NK-92 (cell line): ENCODE results near the gene IRF2BP2.

Experiments used
- DNase-seq: peaks from one replicate; lab custom pipeline; 2025; ENCODE audit not compliant: unreplicated experiment; lab: John Stamatoyannopoulos, UW

The IRF2BP2 gene

DNA sequence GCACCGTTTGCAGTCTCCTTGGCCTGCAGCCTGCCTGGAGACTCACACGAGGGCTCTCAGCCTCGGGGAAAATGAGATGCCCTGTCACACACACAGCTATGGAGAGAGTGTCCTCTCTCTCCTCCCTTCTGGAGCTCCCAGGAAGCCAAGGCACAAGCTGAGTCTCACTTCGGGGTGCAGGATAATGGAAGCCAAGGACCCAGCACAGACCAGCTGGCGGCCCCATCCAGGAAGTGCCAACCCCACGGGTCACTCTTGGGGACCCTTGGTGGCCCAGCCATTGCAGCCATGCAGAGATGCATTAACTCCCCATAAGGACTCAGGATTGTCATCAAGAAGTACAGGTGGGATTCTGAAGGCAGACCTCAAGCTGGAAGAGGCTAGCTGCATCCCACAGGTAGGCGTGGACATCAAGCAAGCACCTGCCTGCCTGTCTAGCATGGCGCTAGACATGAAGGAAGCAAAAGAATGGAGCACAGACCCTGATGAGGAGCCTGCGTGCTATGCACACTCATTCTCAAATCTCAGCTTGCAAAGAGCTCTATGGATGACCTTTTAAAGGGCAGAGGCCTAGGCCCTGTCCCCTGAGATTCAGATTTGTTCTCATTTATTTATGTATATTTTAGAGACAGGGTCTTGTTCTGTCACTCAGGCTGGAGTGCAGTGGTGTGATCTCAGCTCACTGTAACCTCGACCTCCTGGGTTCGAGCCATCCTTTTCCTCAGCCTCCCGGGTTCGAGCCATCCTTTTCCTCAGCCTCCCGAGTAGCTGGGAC lies 49.9 kb downstream of the IRF2BP2 start:
- no peak for DNase-seq

DNA sequence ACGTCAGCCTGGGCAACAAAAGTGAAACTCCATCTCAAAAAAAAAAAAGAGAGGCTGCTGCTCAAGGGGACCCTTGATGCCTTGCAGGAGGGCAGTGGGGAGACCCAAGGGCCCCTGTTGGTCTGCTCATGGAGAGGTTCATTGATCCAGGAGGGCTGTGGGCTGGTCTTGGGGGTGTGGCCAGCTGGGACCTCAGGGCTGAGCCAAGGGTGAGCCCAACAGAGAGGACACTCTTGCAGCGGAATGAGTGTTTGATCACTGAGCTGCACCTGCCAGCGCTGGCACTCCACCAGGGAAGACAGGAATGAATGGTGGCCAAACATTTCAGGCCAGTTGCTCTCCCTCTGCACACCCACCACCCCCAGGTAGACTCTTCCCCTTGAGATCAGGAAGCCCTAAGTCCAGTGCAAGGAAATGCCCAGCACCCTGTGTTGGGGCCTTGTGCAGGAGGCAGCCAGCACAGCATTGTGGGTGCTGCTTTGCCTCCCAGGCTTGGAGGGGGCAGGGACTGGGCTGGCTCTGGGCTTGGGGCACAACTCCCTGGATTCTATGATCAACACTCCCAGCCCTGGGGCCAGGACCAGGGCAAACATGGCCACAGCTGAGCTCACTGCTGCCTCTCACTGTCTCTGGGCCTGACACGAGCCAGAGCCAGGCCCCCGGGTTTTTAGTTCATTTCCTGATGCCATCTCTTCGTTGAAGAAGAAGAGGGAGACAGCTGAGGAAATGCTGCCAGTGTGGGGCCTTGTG lies 50.7 kb downstream of the IRF2BP2 start:
- DNase-seq = no peak

DNA sequence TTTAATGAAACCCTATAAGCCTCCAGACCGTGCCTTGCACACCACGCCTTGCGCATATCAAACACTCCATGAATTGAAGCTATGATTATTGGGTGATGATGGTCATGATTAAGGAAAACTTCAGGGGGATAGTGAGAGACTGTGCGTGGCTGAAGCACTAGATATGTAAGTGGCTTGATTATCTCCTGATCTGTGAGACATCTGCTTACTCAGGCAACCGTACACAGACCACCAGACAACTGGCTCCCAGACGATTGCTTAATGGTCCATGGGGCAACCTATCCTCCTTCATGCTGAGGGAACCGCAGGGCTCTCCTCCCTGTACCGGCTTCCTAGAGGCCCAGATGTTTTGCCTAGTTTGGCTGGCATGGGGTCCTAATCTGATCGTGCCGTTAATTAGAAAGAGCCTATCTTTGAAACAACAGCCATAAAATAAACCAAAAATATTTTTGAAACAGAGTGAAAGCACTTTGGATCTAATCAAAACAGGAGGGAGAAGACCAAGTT lies 51.6 kb downstream of the IRF2BP2 start:
- DNase-seq = no peak

DNA sequence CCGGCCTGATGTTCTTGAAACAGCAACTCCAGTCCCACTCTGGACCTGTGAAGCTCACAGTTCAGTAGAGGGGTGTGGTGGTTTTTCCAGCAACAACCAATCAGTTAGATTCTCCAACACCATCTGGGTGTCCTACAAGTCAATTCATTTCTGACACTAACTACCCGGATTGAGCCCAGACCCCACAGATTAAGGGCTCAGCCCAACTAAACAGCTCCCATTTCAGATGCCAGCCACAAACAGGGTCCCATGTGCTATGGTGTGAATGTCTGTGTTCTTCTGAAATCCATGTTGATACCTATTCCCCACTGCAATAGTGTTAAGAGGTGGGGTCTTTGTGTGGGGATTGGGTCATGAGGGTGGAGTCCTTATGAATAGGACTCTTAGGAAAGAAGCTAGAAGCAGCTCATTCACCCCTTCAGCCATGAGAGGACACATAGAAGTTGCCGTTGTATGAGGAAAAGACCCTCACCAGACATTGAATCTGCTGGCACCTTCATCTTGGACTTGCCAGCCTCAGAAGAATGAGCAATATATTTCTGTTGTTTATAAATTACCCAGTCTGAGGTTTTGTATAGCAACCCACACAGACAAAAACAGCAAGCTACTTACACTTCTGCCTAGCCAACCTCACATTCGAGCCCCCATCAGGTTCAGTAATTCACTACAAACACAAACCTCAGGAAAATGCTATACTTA lies 53.6 kb downstream of the IRF2BP2 start:
- DNase-seq = no peak

DNA sequence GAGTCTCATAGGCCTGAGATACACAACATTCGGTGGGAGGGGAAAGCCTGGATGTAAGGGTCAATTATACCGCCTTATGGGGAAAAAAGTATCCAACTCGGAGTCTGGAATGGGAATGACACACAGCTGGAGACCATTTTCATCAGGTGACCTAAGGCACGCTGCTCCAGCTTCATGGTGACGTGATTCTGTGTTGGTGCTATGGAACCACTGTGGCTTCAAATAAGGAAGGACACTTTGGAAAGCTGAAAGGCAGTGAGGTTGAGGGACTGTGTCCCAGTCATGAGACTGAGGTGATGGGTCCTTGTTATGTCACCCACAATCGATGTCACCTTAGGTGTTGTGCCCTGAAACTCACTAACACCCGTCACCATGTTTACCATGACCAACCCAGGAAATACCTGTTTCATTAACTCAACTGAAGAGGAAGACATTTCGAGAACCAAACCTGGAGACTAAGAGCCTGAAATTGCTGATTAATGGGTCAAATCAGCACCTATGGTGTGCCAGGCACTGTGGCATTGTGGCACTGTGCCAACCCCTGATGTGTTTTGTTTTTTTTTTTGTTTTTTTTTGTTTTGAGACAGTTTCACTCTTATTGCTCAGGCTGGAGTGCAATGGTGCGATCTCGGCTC lies 54.5 kb downstream of the IRF2BP2 start:
- no peak for DNase-seq

DNA sequence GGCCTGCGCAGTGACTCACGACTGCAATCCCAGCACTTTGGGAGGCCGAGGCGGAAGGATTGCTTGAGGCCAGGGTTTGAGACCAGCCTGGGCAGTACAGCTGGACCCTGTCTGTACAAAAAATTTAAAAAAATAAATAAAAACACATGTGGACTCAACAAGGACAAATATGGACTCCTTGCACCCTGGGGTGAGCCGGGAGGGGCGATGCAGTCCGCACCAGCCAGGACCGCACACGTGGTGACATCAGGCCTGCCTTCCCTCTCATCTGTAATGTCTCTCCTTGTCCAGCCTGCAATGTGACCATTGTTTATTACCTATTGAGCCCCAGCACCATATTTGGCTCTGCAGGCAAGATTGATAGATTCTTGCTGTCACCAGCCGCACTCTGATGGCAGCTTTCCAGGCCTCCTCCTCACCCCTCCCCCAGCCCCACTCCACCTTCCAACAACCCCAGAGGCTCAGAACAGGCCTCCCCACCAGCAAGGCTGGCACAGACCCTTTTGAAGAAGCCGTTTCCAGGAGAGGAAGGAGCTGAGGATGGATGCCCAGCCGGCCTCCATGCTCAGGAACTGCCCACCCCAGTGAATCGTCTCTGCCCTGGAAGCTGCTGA lies 55.2 kb downstream of the IRF2BP2 start:
- DNase-seq = no peak
